ENCODE data around the gene CD79A.
"Not testable (repeated sequence)": the region's sequence is repeated elsewhere in the genome, so short reads cannot be mapped to it uniquely, and the experiment has no call there.

Gene CD79A

DNA sequence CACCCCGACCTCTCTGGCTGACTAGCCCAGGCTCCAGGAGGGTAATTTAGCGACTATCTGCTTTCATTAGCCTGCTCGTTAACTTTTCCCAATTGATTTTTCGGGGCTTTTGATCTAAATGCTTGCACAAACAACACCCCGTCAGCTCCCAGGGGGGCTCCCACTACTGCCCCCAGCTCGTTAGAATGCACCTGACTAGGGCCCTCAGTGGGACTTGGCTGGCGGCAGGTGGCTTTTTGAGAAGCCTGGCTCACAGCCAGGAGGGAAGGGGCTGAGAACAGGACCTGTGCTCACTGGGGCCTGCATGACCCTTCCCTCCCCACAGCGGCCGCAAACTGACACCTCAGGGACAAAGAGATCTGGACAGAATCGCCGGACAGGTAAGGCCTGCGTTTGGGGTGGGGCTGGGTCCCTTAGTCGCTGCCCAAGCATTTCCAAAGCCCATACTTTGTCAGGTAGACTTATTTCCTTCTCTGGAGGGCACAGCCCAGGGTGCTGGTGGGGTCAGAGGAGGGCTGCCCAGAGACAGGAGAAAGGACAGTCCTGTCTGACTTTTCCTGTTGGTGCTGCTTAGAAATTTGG is 7.6 kb upstream of the CD79A start:
- TF ChIP-seq, protein P1, sequence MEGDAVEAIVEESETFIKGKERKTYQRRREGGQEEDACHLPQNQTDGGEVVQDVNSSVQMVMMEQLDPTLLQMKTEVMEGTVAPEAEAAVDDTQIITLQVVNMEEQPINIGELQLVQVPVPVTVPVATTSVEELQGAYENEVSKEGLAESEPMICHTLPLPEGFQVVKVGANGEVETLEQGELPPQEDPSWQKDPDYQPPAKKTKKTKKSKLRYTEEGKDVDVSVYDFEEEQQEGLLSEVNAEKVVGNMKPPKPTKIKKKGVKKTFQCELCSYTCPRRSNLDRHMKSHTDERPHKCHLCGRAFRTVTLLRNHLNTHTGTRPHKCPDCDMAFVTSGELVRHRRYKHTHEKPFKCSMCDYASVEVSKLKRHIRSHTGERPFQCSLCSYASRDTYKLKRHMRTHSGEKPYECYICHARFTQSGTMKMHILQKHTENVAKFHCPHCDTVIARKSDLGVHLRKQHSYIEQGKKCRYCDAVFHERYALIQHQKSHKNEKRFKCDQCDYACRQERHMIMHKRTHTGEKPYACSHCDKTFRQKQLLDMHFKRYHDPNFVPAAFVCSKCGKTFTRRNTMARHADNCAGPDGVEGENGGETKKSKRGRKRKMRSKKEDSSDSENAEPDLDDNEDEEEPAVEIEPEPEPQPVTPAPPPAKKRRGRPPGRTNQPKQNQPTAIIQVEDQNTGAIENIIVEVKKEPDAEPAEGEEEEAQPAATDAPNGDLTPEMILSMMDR (IDR thresholded peaks at IDR 0.05; ENCODE audit: control insufficient read depth, extremely low read depth, insufficient read depth), result no peak
- no peak for DNase-seq (ENCODE audit: low read depth)
- H3K4me3 ChIP-seq (ENCODE audit: low read depth, low read length), result no peak overlapping the region

DNA sequence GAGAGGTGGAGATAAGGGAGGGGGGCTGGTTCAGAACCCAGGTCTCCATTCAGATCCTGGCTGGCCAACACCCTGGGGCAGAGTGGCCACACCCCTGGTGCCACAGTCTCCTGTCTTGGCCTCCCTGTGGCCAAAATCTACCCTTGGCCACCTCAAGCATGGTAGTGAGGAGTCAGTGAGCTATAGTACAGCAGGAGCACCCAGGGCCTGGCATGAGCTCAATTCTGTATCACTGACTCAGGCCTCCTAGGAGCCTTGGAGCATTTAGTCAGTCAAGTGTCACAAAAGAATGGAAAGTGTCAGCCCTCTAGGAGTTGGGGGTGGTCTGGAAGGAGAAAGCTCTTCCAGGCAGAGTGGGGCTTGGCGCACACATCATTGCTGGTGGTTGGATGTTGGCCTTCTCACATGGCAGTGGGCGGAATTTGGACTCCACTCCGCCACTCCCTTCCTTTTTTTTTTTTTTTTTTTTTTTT is 6.6 kb upstream of the CD79A start:
- TF ChIP-seq, protein P1 (IDR thresholded peaks at IDR 0.05; ENCODE audit: control insufficient read depth, extremely low read depth, insufficient read depth), result no peak
- H3K4me3 ChIP-seq (ENCODE audit: low read depth, low read length), result no peak overlapping the region

DNA sequence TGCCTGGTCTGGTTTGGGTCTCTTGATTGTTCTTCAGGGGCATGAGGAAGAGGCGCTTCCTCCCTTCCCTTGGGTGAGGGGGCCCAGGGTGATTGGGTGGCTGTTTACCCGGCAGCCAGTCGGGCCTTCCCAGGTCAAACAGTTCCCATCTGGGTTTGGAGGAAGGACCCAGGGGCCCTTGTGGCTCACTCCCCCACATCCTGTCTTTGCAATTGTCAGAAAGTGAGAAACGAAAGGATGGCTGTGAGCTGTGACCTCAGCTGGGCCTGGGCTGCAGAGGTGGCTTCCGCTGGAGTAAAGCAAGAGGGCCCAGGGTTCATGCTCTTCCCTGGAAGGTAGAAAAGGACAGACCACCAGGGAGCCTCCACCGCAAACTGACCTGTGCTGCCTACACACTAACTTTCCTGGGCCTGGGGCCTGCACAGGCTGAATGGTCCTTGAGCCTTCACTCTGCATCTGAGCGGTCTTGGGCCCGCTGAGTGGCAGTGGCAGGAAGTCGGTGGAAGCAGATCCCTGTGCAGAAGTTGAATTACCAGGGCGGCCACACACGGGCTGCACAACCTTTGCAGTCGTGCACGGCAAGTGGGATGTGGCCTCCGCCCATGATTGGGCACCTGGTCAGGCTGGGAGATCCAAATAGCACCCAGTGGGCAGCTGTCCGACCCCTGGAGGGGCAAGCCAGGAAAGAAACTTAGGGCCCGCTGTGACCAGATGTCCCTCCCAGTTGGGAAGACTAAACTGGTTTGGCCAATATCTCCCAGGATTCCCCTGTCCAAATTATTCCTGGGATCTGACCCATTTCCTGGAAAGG is 5.3 kb upstream of the CD79A start:
- no peak for DNase-seq (ENCODE audit: low read depth)
- H3K4me3 ChIP-seq (ENCODE audit: low read depth, low read length), result no peak overlapping the region
- TF ChIP-seq, protein P1 (IDR thresholded peaks at IDR 0.05; ENCODE audit: control insufficient read depth, extremely low read depth, insufficient read depth), result no peak

More for the DNA sequence above, 6.6 kb upstream of the CD79A start:
- no peak for DNase-seq (ENCODE audit: low read depth)

DNA sequence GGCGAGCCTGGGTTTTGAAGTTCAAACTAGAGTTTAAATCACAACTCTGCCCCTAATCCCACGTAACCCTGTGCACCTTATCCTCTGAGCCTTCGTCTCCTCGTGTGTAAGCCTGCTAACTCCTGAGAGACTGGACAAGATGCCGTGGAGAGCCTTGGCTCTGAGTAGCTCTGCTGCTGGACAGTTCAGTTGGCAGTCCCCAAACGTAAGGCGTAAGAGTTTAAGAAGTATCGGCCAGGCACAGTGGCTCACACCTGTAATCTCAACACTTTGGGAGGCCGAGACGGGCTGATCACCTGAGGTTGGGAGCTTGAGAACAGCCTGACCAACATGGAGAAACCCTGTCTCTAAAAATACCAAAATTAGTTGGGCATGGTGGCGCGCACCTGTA is 4.7 kb upstream of the CD79A start:
- DNase-seq (ENCODE audit: low read depth), result no peak
- no peak overlapping the region for H3K4me3 ChIP-seq (ENCODE audit: low read depth, low read length)
- TF ChIP-seq, protein P1 (IDR thresholded peaks at IDR 0.05; ENCODE audit: control insufficient read depth, extremely low read depth, insufficient read depth), result no peak

DNA sequence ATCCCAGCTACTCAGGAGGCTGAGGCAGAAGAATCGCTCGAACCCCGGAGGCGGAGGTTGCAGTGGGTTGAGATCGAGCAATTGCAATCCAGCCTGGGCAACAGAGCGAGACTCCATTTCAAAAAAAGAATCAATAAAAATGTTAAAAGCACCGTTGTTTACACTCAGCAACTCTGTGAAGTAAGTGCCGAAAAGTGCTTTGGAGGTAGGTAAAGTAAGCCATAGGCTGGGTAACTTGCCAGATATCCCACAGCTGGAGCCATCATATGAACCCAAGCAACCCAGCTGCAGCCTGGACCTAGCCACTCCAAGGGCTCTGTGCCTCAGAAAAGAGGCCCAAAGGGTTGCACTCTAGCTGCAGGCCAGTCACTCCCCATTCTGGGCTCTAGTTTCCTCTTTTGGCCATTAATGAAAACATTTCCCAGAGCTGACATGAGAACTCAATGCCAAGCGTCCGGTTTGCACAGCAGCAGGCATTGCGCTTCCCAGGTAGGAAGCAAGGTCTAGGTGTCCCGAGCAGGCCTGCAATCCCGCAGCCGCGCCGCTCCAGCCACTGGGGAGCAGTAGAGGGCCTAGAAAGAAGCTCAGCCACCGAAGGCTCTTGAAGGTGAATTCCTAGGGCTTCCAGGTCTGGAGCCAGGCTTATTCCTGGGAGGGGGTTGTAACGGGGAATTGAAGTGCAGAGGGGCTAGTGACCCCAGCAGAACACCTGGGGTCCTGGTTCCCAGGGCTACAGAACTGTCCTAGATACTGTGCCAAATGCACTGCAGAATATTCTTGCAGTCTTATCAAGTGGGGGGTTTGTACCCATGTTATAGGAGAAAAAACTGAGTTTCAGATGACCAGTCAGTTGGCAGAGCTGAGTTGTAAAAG is 4.1 kb upstream of the CD79A start:
- DNase-seq (ENCODE audit: low read depth), result peak; percentile 31
- H3K4me3 ChIP-seq (ENCODE audit: low read depth, low read length), result no peak overlapping the region
- TF ChIP-seq, protein P1 (IDR thresholded peaks at IDR 0.05; ENCODE audit: control insufficient read depth, extremely low read depth, insufficient read depth), result peak; percentile 73

DNA sequence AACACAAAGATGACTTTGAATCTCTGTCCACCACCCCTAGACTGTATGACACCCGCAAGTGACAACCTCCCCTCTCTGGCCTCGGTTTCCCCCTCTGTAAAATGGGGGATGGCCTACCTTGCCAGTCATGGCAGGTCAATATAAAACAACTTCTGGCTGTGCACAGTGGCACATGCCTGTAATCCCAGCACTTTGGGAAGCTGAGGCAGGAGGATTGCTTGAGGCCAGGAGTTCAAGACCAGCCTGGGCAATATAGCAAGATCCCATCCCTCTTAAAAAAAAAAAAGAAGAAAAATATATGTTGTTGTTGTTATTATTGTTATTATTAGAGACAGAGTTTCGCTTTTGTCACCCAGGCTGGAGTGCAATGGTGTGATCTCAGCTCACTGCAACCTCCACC is 1.1 kb upstream of the CD79A start:
- not testable (repeated sequence) for H3K4me3 ChIP-seq (ENCODE audit: low read depth, low read length); DNase-seq (ENCODE audit: low read depth)
